ENCODE data around the gene RBM20.

GRCh38 chr10:110647136-110647430, 2.9 kb downstream of the RBM20 start:
- TF ChIP-seq CTCF (IDR thresholded peaks at IDR 0.05) (no peak), POLR2A (IDR thresholded peaks at IDR 0.05) (no peak)
